Esophagus mucosa (tissue), 1 donor: ENCODE data around the gene RGS6. TPM values are rescaled to one million over a fixed set of nuclear protein-coding genes. Genes with fewer than 3 reads are reported as not detected.

ENCODE experiments used
- ATAC-seq: fragments of 200-7000 bp; cut with Tn5 transposase; one replicate; pipeline ENCODE4 v1.9.1; 2020
- total RNA-seq: library from RNA; stranded (reverse); gene quantifications from one replicate; pipeline ENCODE4 v1.2.4, GENCODE V29; 2023
- donor health status: DM: yes; HTN: yes; CAD: no.

Gene RGS6
- total RNA-seq, 1 donor from 2014 or later: 0.52 TPM

DNA sequence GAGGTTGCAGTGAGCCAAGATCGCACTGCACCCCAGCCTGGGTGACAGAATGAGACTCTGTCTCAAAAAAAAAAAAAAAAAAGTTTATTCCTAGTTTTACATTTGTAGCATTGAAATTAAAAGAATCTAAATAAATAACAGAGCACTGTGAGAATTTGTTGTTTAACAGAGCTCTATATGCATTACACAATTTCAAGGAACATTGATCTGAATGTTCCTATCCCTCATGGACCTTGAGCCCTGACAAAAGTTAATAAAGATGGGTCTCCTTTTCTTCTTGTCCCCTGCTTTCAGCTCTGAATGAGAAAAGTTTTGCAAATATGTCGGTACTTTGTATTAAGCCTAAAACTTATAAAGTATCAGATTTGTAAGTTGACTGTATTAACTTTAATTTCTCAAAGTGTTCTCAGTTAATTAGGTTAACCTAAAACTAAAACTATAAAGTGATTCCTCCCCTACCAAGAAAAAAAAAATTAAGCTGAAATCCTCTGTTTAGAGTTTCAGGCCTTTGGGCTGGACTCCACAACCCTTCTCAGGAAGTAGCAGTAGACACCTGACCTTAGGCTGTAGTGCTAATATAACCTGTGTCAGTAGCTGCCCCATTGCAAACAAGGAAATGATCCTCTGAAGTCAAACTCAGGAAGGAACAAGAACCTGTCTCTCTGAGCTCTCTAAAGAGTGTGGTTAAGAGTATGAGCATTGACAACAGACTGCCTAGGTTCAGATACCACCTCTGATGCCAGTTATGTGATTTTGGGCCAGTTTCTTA is 484.0 kb downstream of the RGS6 start:
- ATAC-seq: no peak

DNA sequence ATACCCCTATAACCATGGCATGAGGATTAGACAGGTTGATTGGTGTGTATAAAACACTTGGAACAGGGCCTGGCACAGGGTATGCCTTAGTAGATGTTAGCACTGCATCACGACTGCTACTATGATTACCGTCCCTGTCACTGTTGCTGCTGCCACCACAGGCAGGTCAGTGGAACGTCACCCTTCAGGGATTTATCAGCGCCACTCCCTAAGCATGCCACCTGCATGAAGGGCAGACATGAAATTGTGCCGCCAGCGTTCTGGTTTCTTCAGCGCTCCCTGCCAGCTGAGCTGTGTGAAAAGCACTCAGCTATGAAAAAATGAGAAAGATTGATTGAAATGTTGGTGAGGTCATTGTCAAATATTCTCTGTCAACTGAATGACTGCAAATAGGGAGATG is 484.7 kb downstream of the RGS6 start:
- ATAC-seq: peak; percentile 58

DNA sequence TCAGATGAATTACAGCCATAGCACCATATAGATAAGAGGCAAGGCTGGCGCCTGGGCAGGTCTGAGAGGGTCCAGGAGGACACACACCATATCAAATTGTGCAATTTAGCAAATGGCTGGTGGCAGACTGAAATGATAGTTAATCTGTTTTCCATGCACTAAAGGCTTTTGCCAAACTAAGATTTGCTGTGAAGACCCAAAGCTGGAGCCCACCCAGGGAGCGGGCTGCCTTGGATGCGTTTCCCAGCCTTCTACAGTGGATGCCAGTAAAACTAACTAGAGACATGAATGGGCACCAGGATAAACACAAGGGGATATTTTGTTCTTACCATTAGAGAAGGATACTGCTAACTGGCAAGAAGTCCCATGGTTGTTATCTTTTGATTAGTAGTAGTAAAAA is 486.6 kb downstream of the RGS6 start:
- ATAC-seq: no peak

DNA sequence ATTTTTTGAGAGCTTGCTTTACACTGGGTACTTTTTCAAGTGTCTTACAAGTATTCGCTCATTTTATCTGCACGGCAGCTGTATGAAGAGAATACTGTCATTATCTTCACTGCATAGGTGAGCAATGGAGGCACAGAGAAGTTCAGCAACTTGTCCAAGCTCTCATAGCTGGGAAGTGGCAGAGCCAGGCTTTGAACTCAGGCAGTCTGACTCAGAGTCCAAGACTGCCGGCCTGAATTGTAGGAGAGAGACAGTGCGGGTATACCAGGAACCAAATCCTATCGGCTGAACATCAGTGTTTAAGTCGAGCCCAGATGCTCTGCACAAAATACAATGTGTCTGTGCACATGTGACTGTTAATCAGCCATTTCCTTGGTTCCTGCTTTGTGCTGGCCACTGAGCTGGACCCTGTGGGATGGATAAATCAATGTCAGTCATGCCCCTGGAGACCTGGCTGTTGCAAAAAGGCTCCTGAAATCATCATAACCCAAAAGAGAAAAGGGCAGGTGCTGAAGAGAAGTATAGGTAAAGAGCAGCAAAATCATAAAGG is 487.1 kb downstream of the RGS6 start:
- no peak for ATAC-seq

DNA sequence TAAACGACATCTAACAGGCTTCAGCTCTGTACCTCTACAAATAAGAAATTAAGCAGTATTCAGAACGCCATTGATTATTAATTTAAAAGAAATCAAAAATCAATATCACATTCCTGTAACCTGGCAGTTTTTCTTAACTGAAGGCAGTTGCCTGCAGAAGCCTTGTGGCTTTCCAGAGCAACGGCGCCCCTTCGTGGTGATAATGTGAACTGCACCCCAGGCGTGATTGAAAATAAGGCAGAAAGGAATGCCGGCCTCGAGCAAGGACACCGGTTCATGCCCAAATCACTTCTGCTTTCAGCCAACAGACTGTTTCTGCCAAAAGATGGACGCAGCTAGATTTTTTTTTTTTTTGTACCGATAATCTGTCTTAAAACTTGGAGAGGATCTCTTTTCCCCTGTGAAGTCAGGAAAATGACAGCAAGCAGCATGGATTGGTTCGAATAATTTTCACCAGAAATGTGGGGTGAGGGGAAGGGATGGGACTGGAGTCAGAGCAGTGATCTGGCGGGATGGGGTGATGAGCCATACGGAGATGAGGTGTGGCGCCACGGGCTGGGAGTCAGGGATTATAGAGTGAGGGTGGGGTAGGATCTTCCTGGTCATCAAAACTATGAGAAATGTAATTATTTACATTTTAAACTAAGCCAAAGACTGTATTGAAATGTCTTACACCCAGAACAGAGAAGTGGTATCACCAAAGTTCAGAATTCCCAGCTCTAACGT is 488.7 kb downstream of the RGS6 start:
- ATAC-seq: peak; percentile 63

DNA sequence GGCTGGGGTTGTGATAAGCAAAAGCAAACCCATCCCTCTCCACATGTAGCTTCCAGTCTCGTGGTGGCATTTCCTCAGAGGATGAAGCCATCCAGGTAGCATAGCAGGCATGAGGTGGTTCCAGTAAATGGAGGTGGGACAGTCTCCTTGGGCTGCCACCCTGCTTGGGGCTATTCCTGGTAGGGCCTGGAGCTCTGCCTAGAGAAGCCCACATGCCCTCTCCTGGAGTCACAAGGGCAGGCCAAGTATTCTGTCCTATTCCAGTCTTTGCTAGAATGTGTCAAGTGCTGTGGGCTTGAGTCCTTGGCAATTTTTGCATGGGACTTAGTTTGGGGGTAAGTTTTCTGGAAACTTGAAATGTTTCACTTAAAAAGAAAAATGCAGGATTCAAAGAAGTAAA is 491.7 kb downstream of the RGS6 start:
- ATAC-seq: no peak

DNA sequence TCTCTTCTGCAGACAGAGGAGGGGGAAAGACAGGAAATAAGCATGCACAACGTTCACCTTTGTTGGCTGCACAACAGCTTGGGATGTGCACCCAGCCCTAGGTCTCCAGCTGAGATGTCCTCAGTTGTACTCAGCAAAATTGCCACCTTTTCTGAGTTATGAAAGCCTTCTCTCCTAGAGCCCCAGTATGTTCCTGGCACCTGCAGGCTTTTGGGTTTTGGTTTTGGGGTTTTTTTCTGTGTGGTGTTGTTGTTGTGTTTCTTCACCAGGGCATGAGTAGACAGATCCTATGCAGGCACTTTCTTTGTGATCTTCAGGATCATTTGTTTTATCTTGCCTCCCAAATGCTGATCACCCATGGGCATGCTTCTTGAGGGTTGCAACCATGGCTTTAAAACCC is 498.2 kb downstream of the RGS6 start:
- ATAC-seq: no peak

DNA sequence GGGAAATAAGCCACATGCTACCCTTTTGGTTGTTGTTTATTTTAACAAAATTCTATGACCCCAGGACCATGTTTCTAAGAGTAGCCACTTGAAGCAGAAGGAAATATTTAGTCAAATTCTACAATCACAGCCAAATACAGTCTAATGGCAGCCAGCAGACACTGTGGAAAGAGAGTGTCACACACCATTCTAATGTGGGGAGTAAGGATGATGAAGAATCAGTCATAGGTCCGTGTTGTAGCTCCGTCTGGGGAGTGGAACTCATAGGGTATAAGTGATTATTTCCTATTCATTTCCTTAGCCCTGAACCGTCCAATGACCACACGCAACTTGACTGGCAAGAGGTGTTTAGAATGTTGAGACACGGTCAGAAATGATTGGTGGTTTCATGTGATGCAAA is 500.5 kb downstream of the RGS6 start:
- ATAC-seq: no peak

DNA sequence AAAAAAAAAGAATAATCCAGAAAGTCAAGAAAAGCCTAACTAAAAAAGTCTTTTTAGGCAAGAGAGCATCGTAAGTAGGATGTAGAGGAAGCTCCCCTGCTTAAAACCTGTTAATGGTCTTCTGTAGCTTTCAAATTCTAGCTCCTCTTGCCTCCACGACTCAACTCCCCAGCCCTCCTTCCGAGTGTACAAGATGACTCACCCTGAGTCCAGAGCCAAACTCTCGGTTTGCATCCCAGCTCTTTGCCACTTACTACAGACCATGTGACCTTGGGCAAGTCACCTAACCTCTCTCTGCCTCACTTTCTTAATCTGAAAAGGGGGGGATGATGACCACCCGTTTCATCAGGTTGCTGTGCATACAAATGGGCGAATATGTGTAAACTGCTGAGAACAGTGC is 501.3 kb downstream of the RGS6 start:
- ATAC-seq: no peak

DNA sequence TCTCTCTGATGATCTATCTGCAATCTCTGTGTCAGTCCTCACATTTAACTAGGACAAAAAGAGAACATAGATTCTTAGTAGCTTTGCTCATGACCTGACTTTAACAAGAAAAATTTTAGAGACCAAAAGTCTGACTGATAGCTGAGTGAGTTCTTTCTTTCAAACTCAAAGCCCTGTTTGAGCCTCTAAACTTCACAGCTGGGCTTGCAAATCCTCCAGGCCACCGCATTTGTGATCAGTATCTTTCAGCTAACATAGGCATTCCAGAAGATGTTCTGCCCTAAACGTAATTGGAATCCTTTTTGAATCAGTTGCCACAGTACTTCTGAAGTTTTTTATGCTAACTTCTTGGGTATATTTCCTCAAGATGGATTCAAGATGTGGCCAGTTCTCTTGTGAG is 502.6 kb downstream of the RGS6 start:
- no peak for ATAC-seq

DNA sequence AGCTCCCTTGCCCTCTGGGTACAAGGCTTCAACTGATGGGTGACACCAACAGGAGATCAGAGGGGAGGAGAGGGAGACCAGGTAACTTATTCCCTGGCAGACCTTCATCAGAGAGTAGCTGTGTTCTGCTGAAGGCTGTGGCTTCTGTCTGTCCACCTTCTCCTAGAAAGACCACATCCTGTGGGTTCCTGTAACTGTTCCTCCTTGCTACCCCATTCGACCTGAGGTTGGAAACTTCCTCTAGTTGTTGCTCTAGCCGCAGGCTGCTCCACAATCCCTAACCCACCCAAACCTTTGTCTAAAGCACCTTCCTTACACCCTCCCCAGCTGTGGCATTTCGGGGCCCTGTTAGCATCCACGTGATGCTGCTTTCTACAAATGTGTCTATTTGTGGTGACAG is 507.5 kb downstream of the RGS6 start:
- no peak for ATAC-seq

DNA sequence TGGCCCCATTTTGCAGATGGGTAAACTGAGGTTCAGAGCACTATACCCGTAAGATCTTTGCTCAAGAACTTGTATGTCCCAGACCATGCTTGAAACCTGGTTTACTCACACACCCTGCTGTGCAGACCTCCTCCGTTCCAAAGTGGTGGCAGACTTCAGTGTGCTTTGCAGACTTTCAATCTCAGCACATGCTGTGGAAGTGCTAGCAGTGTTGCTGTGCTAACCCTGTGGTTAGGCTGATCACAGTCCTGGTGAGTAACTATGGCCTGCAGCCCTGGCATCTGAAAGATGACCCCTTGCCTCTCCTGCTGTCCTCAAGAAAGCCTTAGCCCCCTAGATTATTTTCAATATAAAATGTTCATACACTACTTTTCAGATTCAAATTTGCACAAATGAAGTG is 511.0 kb downstream of the RGS6 start:
- no peak for ATAC-seq

DNA sequence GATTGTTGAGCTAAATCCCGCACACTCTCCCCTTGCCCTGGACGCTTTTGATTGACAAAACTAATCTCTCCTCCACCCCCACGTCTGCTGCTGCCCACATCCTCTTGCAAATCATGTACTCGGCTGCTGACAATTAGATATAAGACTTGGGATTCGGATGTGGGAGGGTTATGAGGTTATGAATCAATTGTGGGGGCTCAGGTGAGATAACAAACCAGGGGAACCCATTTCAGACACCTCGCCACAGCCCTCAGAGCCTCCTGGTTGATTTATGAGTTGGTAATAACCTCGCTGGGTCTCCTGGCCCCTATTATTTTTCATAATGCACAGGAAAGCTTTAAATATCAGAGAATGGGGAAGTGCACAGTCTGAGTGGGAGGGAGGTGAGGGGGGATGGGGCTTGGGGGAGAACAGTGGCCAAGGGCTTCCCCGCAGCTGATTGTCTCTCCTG is 511.8 kb downstream of the RGS6 start:
- ATAC-seq: peak; percentile 9

DNA sequence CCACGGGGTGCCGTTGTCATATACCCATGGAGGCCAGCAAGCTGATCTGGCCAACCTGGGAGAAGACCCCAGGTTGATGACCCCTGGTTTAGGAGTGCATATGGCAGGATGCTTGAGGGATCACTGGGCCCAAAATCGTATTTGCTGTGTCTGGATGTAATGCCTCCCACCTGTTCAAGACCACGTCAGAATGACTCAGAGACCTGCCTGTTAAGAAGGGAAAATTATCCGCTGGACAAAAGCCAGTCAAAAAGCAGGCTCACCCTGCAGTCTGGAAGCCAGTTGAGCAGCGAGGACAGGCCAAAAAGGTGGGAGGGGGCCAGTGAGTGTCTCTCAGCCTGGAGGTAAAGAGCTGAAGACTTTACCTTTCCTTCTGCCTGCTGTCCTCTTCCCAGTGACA is 512.5 kb downstream of the RGS6 start:
- ATAC-seq: peak; percentile 63

DNA sequence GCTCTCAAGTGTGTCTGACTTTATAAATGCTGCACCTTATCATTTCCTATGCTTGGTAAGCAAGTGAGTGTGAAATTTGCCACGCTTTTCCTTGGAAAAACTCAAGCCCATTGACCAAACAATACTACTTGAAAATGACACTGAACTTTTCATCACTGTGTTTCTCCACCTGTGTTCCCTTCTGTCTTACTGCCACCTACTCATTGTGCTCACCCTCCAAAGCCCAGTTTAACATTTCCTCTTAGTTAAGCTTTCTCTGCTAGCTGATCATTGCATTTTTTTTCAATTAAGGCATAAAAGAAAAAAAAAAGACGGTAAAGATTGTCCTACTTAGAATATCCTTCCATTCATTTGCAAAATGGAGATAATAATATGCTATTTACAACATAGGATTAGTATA is 516.0 kb downstream of the RGS6 start:
- ATAC-seq: no peak

DNA sequence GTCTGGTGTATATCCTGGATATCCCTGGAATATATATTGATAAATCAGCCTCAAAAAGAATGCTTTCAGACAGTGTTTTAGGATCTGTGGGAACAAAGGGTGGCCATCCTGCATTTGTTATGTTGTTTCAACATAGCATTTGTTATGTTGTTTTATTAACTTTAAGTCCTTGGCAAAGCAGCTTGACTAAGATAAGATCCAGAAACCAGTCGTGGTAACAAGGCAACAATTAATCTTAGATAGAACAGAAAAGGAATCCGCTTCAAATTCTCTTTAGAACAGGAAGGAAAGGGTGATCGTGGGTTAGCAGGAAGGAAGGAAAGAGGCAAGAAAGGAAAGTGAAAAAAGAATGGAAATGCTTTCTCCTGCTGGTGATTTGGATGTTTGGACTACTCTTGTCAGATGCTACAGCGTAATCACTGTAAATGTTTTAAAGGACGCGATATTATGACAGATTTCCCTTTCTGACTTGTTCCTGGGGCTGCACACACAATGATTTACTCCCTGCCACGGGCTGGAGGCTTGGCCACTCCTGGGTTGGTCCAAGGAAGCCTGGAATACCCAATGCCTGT is 518.3 kb downstream of the RGS6 start:
- no peak for ATAC-seq

DNA sequence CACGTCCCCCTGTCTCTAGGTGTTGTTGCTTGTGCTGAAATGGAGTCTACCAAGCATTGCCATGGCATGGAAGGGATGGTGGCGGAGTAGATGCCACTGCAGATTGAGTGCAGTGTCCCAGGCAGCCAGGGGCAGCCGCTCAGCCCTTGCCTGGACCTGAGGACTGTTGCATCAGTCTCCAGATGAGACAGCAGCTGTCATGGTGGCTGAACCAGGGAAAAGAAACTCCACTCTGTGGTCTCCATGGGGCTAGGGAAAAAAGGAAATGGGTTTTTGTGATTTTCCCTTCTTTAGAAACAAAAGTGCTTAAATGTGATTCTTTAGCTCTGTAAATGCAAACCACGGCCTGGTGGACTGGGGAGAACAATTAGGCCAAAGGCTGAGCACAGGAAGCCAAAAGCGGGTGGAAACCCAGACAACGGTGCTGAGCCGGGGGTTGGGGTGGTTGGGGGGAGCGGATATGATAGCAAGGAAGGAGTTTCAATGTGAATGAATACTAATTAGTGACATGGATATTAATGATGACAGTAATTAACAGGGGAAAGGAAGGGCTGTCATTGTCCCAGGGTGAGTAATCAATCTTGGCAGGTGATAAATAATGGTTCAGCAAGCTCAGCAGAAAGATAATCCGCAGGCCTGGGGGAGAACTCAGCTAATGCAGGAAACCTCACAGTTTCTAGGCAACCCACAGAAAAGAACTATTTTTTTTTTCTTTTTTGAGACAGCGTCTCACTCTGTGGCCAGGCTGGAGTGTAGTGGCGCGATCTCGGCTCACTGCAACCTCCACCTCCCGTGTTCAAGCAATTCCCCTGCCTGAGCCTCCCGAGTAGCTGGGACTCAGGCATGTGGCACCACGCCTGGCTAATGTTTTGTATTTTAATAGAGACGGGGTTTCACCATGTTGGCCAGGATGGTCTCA is 519.1 kb downstream of the RGS6 start:
- peak; percentile 80 for ATAC-seq

DNA sequence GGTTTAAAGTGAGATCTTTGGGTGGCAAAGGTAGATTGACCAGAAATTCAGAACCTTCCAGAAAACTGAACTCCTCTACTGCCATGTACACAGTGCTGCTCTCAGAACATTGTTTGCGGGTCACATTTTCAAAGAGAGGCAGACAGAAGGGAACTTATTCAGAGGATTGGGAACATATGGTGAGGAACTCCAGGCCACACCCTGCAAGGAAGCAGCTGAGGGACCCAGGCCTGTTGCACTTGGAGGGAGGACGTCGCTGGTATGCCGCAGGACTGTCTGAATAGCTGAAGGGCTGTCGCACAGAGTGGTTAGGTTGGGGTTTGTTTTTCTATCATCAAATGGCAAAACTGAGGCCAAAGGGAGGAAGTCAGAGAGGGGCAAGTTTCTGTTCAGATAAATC is 520.5 kb downstream of the RGS6 start:
- ATAC-seq: no peak

DNA sequence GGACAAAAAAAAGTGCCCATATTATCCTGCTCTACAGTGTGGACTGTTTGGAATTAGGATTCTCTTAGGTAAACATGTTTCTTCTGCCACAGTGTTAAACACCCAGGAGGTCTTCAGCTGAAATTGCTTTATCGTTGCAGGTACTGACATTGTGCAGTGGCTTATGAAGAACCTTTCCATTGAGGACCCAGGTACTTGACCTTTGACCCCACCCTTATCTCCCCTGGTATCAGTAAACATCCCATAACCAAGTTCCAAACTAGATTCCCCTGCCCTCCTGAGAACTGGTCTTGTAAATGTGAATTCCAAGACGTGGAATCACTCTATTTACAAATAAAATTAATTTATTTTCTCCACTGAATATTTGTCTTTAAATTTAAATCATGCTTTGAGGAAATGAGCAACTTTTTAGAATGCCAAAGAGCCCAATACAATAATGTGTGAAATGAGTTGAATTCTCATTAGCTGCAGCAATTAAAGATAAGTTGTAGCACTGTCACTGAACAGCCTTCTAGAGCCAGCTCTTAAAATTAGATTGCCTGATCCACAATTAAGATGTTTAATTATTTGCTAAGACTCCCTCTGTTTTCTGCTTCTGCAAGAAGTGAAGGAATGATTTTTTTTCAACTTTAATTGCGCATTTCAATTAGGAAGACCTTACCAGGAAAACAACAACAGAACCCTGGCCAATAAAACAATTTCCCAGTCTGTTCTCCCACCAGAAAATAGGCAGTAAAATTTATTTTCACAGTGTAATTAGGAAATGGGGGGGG is 522.3 kb downstream of the RGS6 start:
- ATAC-seq: no peak

DNA sequence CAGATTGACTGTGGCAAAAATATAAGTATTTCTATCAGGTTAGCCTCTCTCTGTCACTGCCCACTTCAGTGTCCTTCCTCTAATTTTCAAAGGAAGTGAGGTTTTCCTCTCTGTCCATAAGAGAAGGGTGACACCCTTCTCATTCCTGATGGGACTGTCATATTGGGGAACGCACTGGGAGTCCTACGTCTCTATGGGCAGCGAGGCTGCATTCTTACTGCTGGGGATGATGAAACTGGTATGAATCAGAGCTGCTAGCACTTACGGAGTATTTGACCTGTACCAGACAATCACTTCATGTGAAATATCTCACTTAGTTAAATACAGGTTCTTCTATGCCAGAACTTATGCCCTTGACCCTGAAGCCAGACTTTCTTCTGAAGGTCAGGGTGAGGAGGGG is 525.4 kb downstream of the RGS6 start:
- peak; percentile 74 for ATAC-seq

DNA sequence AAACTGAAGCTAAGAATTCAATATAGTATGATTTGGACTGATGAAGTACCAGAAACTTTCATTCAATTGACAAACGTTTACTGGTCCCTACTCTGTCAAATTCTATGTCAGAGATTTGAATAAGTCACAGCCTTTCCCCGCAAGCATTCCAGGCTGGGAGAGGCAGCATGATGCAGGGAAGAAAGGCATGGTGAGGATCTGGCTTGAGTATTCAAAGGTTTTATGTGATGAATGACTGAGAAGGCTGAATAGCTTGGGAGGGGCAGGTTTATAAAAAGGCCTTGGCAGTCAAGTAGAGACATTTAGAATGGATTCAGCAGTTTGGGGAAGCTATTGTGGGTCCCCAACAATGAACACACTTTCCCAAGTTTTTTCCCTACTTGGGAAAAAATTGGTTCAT is 529.8 kb downstream of the RGS6 start:
- no peak for ATAC-seq
